ENCODE results near the gene IL1RAPL2.
A peak's percentile ranks its signal among the peaks of the same experiment; 100 is the strongest.

Gene IL1RAPL2

GRCh38 chrX:105274091-105274490 lies 708.1 kb downstream of the IL1RAPL2 start:
- Histone ChIP-seq H3K9ac (ENCODE audit: low read length) (no peak overlapping the region), H3K27me3 (ENCODE audit: low read depth, low read length) (no peaks in the 10 kb centered on the region), H3K36me3 (replicated peaks; ENCODE audit: low read depth, low read length) (peaks cover 42% of the 10 kb centered on the region), H3K4me3 (ENCODE audit: low read length) (no peak overlapping the region), H3K79me2 (ENCODE audit: low read length) (no peaks in the 10 kb centered on the region), H2AFZ (ENCODE audit: low read depth, low read length) (no peak overlapping the region), H4K20me1 (ENCODE audit: insufficient read depth, low read length) (no peaks in the 10 kb centered on the region), H3K4me1 (ENCODE audit: low read length) (peaks cover 85% of the 10 kb centered on the region), H3K4me2 (ENCODE audit: low read length) (no peak overlapping the region), H3K27ac (ENCODE audit: low read length) (peak overlapping the region; percentile 100), H3K9me3 (ENCODE audit: insufficient read depth, low read length) (no peaks in the 10 kb centered on the region)
- TF ChIP-seq EZH2phosphoT487 (IDR thresholded peaks at IDR 0.05; ENCODE audit: low read depth) (no peak), CTCF (IDR thresholded peaks at IDR 0.05; ENCODE audit: low read depth, low read length) (no peak)

GRCh38 chrX:105277132-105277531 lies 711.1 kb downstream of the IL1RAPL2 start:
- Histone ChIP-seq H3K4me1 (ENCODE audit: low read length) (peaks cover 70% of the 10 kb centered on the region), H4K20me1 (ENCODE audit: insufficient read depth, low read length) (no peaks in the 10 kb centered on the region), H3K36me3 (replicated peaks; ENCODE audit: low read depth, low read length) (peaks cover 32% of the 10 kb centered on the region), H3K9me3 (ENCODE audit: insufficient read depth, low read length) (no peaks in the 10 kb centered on the region), H3K27me3 (ENCODE audit: low read depth, low read length) (no peaks in the 10 kb centered on the region), H3K9ac (ENCODE audit: low read length) (peak overlapping the region; percentile 91), H3K4me2 (ENCODE audit: low read length) (peak overlapping the region; percentile 65), H2AFZ (ENCODE audit: low read depth, low read length) (0 out of 2 replicates have a peak overlapping the region, but pooled peaks have one; percentile 17), H3K27ac (ENCODE audit: low read length) (peak overlapping the region; percentile 100), H3K4me3 (ENCODE audit: low read length) (peak overlapping the region; percentile 28), H3K79me2 (ENCODE audit: low read length) (no peaks in the 10 kb centered on the region)
- TF ChIP-seq CTCF (IDR thresholded peaks at IDR 0.05; ENCODE audit: low read depth, low read length) (no peak), EZH2phosphoT487 (IDR thresholded peaks at IDR 0.05; ENCODE audit: low read depth) (no peak)

- Histone ChIP-seq H3K79me2 (ENCODE audit: low read length) (no peaks in the 10 kb centered on the region), H3K36me3 (replicated peaks; ENCODE audit: low read depth, low read length) (peaks cover 11% of the 10 kb centered on the region), H3K27me3 (ENCODE audit: low read depth, low read length) (no peaks in the 10 kb centered on the region), H3K9ac (ENCODE audit: low read length) (no peak overlapping the region), H3K4me1 (ENCODE audit: low read length) (peaks cover 66% of the 10 kb centered on the region), H3K27ac (ENCODE audit: low read length) (no peak overlapping the region), H4K20me1 (ENCODE audit: insufficient read depth, low read length) (no peaks in the 10 kb centered on the region), H3K9me3 (ENCODE audit: insufficient read depth, low read length) (no peaks in the 10 kb centered on the region), H3K4me3 (ENCODE audit: low read length) (no peak overlapping the region), H2AFZ (ENCODE audit: low read depth, low read length) (no peak overlapping the region), H3K4me2 (ENCODE audit: low read length) (no peak overlapping the region)
- TF ChIP-seq CTCF (IDR thresholded peaks at IDR 0.05; ENCODE audit: low read depth, low read length) = no peak
- no peak for TF ChIP-seq EZH2phosphoT487 (IDR thresholded peaks at IDR 0.05; ENCODE audit: low read depth)
These were observed 716.1 kb downstream of the IL1RAPL2 start for GRCh38 chrX:105282077-105282476.

GRCh38 chrX:105297041-105297440 lies 731.0 kb downstream of the IL1RAPL2 start:
- H3K4me2 ChIP-seq (ENCODE audit: low read length) = no peak overlapping the region
- no peak overlapping the region for H3K4me3 ChIP-seq (ENCODE audit: low read length)
- TF ChIP-seq CTCF (IDR thresholded peaks at IDR 0.05; ENCODE audit: low read depth, low read length) (no peak), EZH2phosphoT487 (IDR thresholded peaks at IDR 0.05; ENCODE audit: low read depth) (no peak)
- H3K9me3 ChIP-seq (ENCODE audit: insufficient read depth, low read length) = no peaks in the 10 kb centered on the region
- H3K79me2 ChIP-seq (ENCODE audit: low read length) = no peaks in the 10 kb centered on the region
- H3K27me3 ChIP-seq (ENCODE audit: low read depth, low read length) = no peaks in the 10 kb centered on the region
- H4K20me1 ChIP-seq (ENCODE audit: insufficient read depth, low read length) = no peaks in the 10 kb centered on the region
- H3K4me1 ChIP-seq (ENCODE audit: low read length) = 0 out of 2 replicates have a peak, but pooled peaks cover 6% of the 10 kb centered on the region
- H3K27ac ChIP-seq (ENCODE audit: low read length) = no peak overlapping the region
- H3K36me3 ChIP-seq (replicated peaks; ENCODE audit: low read depth, low read length) = no peaks in the 10 kb centered on the region
- H2AFZ ChIP-seq (ENCODE audit: low read depth, low read length) = no peak overlapping the region
- no peak overlapping the region for H3K9ac ChIP-seq (ENCODE audit: low read length)

All from OCI-LY3 (cell line).